H54 (cell line): ENCODE measurements around the gene IFNL2.

Source experiments
- DNase-seq: peaks from one replicate; pipeline ENCODE4 v3.0.0; 2011; ENCODE audit warnings: low spot score, mixed read lengths; ENCODE audit not compliant: insufficient read length
- FAIRE-seq: peaks from 3 replicates; lab custom pipeline; 2011; peaks lifted over from hg19 to GRCh38; lab: Jason Lieb, UNC
- POLR2A ChIP-seq: IDR thresholded peaks from 2 replicates; pipeline ENCODE4 v1.6.1; 2011; ENCODE audit warnings: low read depth, mild to moderate bottlenecking, low read length

IFNL2 gene

DNA sequence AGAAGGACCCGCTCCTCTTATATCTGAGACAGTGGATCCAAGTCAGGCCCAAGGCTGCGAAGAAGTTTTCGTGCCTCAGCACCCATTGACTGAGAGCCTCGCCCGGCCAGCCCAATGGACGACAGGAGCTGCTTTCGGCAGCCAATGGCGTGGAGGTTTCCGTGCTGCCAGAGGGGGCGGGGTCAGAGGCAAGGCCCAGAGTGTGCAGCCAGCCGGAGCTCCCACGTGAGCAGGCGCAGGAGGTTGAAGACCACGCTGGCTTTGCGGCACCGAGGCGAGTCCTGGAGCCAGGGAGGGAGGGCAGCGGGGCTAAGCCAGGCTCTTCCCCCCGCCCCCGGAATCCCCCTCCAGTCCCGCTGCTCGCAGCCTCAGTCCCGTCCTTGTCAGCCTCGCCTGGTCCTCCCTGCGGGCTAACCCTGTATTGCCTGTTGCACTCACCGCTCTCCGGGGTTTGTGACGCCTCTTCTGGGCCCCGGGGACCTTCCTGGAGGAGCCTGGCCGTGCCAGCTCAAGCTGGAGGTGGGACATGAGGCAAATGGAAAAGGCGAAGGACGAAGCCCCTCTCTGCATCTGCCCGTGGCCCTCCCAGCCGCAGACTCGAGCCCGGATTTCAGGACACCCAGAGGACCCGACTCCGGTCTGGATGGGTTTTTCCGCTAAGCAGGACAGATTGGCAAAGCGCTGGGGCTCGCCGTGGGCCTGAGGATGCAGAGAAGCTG lies 21.1 kb upstream of the IFNL2 start:
- no peak for TF ChIP-seq POLR2A
- no peak for DNase-seq
- no peak for FAIRE-seq

DNA sequence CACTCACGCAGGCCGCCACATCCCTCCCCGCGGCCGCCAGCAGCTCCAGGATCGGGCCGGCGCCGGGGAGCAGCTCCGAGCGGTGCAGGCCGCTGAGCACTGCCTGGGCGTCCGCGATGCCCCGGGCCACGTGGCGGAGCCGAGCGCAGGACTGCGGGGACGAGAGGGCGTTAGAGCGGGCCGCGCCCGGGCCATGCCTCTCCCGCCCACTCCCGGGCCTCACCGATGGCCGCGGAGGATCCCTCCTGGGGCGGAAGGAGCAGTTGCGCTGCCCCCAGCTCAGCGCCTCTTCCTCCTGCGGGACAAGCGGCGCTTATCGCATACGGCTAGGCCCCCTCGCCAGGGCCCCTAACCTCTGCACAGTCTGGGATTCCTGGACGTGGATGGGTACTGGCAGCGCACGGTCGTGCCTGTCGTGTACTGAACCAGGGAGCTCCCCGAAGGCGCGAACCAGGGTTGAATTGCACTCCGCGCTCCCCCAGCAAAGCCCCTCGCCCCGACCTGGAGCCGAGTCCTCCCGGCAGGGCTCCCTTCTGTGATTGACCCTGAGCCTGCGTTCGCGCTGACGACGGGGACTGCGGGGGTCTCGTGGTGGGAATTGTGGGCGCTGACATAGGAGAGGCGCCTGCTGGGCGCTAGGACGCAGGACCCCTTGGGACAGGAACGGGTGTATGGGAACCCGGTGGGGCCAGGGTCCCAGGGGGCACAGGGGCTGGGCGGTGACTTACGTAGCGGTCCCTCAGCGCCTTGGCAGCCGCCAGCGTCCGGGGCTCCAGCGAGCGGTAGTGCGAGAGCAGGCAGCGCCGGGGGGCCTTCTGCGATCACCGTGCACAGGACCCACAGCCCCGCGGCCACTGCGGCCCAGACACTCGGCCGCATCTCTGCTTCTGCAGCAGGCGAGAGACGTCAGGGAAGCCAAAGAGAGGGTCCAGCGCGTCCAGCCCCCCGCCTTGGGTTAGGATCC lies 20.2 kb upstream of the IFNL2 start:
- no peak for TF ChIP-seq POLR2A
- DNase-seq (no peak), FAIRE-seq (no peak)

DNA sequence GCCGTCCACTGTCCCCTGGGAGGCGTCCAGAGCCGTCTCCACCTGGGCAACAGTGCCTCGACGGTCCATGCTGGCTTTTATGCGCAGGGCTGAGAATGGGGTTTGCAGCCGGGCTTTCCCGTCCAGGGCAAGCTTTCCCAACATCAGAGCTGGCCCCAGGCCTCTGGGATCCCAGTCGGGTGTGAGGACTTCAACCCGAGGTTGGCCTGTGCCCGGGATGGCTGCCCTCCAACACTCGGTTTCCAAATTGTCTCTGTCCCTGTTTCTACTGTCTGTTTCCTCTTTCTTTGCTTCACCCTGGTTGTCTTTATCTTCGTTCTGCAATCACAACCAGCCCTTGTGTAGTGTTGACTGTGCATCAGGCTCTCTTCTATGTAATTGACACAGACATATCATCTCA lies 19.4 kb upstream of the IFNL2 start, which contains the start of gene IFNL4:
Gene IFNL4 (minus strand): TSS at position 51 of the 400 bp plus-strand sequence.
- DNase-seq (no peak), FAIRE-seq (no peak)
- no peak for TF ChIP-seq POLR2A

DNA sequence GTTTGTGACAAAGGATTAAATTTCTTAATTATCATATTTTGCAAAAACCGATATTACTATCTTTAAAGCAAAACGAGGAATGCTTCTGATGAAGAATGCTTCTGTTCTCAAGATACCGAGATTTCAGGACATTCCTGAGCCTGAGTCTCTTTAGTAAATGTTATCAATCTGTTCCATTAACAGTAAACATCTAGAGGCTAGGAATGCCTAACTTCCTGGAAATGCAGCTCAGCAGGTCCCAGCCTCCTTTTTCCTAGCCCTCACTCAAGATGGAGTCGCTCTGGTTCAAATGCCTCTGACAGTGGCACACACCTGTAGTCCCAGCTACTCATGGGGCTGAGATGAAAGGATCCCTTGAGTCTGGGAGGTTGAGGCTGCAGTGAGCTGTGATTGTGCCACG lies 17.1 kb upstream of the IFNL2 start:
- no peak for TF ChIP-seq POLR2A
- no peak for DNase-seq
- no peak for FAIRE-seq

DNA sequence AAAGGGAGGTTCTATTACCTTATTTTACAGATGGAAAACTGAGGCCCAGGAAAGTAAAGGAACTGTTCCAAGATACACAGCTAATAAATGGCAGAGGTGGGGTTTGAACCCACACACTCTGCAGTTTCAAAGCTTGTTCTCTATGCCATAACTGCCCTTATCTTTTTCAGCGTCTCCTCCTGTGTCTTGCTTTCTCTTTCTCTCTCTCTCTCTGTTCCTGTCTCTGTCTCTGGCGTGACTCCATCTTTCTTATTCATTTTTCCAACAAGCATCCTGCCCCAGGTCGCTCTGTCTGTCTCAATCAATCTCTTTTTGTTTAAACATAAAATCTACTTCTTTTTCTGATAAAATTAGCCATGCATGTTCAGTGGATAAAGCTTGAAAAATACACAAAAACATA lies 16.4 kb upstream of the IFNL2 start:
- no peak for TF ChIP-seq POLR2A
- FAIRE-seq, result no peak
- DNase-seq, result no peak

DNA sequence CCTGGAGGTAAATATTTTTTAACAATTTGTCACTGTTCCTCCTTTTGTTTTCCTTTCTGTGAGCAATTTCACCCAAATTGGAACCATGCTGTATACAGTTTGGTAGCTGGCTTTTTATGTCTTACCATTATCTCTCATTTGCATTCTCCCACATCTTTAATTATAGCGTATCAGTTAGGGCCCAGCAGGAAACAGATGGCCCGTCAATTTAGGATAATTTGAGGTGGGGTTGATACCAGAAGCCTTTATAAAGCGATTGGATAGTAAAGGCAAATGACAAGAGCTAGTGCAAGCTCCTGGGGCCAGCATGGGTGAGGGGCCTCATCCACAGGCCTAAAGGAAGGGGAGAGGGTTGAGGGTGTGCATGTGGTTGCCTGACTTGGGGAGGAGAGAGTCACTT lies 15.7 kb upstream of the IFNL2 start:
- FAIRE-seq (no peak), DNase-seq (no peak)
- no peak for TF ChIP-seq POLR2A

DNA sequence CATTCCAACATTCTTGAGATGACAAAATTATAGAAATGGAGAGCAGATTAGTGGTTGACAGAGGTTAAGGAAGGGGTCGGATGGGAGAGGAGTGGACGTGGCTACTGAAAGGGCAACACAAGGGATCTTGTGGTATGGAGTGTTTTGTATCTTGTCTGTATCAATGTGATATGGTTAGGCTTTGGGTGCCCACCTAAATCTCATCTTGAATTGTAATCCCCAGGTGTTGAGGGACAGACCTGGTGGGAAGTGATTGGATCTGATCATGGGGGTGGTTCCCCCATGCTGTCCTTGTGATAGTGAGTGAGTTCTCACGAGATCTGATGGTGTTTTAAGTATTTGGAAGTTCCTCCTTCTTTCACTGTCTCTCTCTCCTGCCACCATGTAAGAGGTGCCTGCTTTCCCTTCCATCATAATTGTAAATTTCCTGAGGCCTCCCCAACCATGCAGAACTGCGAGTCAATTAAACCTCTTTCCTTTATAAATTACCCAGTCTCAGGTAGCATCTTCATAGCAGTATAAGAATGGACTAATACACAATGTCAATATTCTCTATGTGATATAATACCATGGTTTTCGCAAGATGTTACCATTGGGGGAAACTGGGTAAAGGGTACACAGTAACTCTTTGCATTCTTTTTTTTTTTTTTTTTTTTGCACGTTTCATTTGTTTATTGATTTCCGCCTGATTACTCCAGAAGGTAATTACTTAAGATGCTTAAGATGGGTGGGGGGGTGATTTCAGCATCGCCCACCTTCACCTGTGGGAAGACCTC lies 14.6 kb upstream of the IFNL2 start:
- no peak for TF ChIP-seq POLR2A
- FAIRE-seq (no peak), DNase-seq (no peak)

DNA sequence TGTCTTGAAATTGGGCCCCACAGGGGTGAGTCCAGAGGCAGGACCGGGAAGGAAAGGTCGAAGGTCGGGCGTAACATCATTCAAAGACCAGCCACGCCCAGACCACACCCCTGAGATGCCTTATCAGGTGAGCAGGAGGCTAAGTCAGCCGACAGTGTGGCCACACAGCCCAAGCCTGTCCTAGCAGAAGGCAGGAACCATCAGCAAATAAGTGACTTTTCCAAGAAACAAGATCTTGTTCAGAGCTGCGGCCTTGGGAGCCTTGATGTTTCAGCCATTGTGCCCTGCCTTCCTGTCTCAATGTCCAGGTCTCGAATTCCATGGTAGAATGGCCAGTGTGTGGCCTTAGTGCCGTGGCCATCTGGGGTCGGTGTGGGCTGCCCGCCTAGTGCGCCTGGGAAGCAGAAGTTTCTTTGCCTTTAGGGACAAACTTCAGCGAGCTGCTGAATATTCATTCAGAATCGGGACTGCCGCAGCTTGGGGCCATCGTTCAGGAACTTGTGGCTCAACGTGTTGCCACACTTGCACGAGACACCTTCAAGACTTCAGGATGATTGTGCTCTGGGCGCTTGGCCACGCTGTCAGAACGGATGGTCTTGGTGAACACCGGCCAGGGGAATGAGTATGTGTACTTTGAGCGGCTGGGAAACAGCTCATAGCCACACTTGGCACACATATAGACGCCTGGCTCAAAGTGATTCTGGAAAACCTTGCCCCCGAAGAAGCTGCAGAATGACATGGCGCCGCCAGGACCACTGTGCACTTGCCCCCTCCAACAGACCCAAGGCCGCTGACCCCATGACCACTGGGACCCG lies 13.5 kb upstream of the IFNL2 start:
- TF ChIP-seq POLR2A, result no peak
- DNase-seq, result no peak
- no peak for FAIRE-seq

DNA sequence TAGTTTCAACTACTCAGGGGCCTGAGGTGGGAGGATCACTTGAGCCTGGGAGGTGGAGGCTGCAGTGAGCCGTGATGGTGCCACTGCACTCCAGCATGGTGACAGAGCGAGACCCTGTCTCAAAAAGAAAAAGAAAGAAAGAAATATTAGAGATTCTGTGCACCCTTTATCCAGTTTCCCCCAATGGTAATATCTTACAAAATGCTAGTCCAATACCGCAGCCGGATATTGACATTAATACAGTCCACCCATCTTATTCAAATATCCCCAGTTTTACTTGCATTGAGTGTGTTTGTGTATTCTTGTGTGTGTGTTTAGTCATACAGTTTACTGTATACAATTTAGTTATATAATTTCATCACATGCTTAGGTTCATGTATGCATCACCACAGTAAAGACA lies 11.0 kb upstream of the IFNL2 start:
- no peak for FAIRE-seq
- DNase-seq, result no peak
- TF ChIP-seq POLR2A, result no peak

DNA sequence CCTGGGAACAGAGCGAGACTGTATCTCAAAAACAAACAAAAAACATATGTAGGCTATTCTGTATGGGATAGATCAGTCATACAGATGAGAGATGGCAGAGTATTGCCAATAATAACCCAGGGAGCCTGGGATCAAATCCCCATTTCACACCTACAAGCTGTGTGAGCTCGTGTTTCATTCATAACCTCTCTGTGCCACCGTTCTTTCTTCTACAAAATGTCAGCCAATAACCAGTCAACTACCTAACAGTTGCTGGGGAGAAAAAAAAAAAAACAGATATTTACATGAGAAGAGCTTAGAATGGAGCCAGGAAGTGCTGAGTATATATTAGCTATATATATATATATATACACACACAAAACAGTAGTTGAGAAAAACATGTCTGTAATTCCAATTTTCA lies 6.5 kb upstream of the IFNL2 start:
- FAIRE-seq (no peak), DNase-seq (no peak)
- TF ChIP-seq POLR2A, result no peak

DNA sequence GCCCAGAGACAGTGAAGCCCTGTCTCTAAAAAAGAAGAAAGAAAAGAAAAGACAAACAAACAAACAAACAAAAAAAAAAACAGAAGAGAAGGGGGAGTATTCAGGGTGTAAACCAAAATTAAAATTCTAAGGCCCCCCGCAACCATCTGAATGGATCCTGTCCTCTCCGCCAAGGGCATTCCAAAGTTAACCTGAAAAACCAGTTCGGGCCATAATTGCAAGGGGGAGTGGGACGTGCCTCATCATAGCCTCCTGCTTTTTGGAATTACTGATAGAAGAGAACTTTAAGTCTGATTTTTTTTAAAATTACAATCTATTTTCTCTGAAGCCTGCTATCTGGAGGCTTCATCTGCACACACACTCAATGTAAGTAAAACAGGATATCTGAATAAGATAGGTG lies 5.7 kb upstream of the IFNL2 start:
- DNase-seq (no peak), FAIRE-seq (no peak)
- no peak for TF ChIP-seq POLR2A

DNA sequence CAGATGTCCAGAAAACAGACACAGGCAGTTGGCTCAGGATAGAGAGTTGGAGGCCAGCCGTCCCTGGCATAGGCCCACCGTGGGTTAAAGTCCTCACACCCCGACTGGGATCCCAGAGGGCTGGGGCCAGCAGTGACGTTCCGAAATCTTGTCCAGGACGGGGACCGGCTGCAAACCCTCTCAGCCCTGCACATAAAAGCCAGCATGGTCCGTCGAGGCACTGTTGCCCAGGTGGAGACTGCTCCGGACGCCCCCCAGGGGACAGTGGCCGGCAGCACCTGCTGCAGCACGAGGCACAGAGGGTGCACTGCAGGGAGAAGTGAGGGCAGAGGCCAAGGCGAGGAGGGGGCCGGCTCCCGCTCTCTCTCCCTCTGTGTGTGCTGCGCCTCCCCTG lies 4.3 kb upstream of the IFNL2 start:
- TF ChIP-seq POLR2A, result no peak
- no peak for FAIRE-seq

DNA sequence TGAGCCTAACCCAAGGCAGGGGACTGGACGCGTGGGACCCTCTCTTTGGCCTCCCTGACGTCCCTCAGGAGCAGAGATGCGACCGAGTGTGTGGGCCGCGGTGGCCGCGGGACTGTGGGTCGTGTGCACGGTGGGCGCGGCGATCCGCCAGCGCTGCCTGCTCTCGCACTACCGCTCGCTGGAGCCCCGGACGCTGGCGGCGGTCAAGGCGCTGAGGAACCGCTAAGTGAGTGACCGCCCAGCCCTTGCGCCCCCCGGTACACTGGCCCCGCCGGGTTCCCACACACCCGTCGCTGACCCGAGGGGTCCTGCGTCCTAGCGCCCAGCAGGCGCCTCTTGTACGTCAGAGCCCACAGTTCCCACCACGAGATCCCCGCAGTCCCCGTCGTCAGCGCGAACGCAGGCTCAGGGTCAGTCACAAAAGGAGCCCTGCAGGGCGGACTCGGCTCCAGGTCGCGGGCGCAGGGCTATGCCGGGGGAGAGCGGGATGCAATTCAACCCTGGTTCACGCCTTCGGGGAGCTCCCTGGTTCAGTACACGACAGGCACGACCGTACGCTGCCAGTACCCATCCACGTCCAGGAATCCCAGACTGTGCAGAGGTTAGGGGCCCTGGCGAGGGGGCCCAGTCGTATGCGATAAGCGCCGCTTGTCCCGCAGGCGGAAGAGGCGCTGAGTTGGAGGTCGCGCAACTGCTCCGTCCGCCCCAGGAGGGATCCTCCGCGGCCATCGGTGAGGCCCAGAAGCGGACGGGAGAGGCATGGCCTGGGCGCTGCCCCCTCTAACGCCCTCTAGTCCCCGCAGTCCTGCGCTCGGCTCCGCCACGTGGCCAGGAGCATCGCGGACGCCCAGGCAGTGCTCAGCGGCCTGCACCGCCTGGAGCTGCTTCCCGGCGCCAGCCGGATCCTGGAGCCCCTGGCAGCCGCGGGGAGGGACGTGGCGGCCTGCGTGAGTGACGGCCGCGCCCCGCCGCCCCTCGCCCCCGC lies 3.6 kb upstream of the IFNL2 start:
- TF ChIP-seq POLR2A, result no peak
- FAIRE-seq (no peak), DNase-seq (no peak)

More for the DNA sequence above, 4.3 kb upstream of the IFNL2 start:
- no peak for DNase-seq
